ENCODE results near the gene MMP27.

Gene MMP27

GRCh38 chr11:102678022-102678421, 27.5 kb downstream of the MMP27 start:
- Histone ChIP-seq H3K4me3 (replicated peaks; ENCODE audit: insufficient read depth, low read length) (no peak overlapping the region), H3K27ac (replicated peaks) (no peak overlapping the region), H3K27me3 (ENCODE audit: insufficient read depth, poor library complexity, severe bottlenecking) (no peaks in the 10 kb centered on the region)
- DNase-seq (ENCODE audit: low read depth in 1 of 2, low spot score in 1 of 2), result no peak
- TF ChIP-seq CTCF (IDR thresholded peaks at IDR 0.05; ENCODE audit: insufficient read depth, low read length) (no peak), REST (IDR thresholded peaks at IDR 0.05; ENCODE audit: insufficient replicate concordance, low read depth) (no peak), POLR2AphosphoS5 (IDR thresholded peaks at IDR 0.05; ENCODE audit: low read depth) (no peak), SPI1 (IDR thresholded peaks at IDR 0.05; ENCODE audit: borderline replicate concordance, low read depth) (no peak), GABPA (IDR thresholded peaks at IDR 0.05; ENCODE audit: low read depth) (no peak)

- DNase-seq (ENCODE audit: low read depth in 1 of 2, low spot score in 1 of 2), result no peak
- TF ChIP-seq REST (IDR thresholded peaks at IDR 0.05; ENCODE audit: insufficient replicate concordance, low read depth) (no peak), POLR2AphosphoS5 (IDR thresholded peaks at IDR 0.05; ENCODE audit: low read depth) (no peak), GABPA (IDR thresholded peaks at IDR 0.05; ENCODE audit: low read depth) (no peak), CTCF (IDR thresholded peaks at IDR 0.05; ENCODE audit: insufficient read depth, low read length) (no peak), SPI1 (IDR thresholded peaks at IDR 0.05; ENCODE audit: borderline replicate concordance, low read depth) (no peak)
- no peak overlapping the region for H3K27ac ChIP-seq (replicated peaks)
- no peaks in the 10 kb centered on the region for H3K27me3 ChIP-seq (ENCODE audit: insufficient read depth, poor library complexity, severe bottlenecking)
- no peak overlapping the region for H3K4me3 ChIP-seq (replicated peaks; ENCODE audit: insufficient read depth, low read length)
Measured at GRCh38 chr11:102676084-102676483, 29.5 kb downstream of the MMP27 start.

- Histone ChIP-seq H3K27me3 (ENCODE audit: insufficient read depth, poor library complexity, severe bottlenecking) (no peaks in the 10 kb centered on the region), H3K4me3 (replicated peaks; ENCODE audit: insufficient read depth, low read length) (no peak overlapping the region), H3K27ac (replicated peaks) (no peak overlapping the region)
- DNase-seq (ENCODE audit: low read depth in 1 of 2, low spot score in 1 of 2), result no peak
- no peak for TF ChIP-seq GABPA (IDR thresholded peaks at IDR 0.05; ENCODE audit: low read depth)
- TF ChIP-seq SPI1 (IDR thresholded peaks at IDR 0.05; ENCODE audit: borderline replicate concordance, low read depth), result no peak
- no peak for TF ChIP-seq REST (IDR thresholded peaks at IDR 0.05; ENCODE audit: insufficient replicate concordance, low read depth)
- no peak for TF ChIP-seq POLR2AphosphoS5 (IDR thresholded peaks at IDR 0.05; ENCODE audit: low read depth)
- TF ChIP-seq CTCF (IDR thresholded peaks at IDR 0.05; ENCODE audit: insufficient read depth, low read length), result no peak
Measured at GRCh38 chr11:102669664-102670063, 35.9 kb downstream of the MMP27 start.

All from HL-60 (cell line).